HepG2 (cell line): Measurements from ENCODE around the gene APOL4. TPM values are rescaled to one million over a fixed set of nuclear protein-coding genes. Genes with fewer than 3 reads are reported as not detected.

Experiments used
- ATAC-seq: fragments of 200-7000 bp; cut with Tn5 transposase; 3 replicates; pipeline ENCODE4 v1.9.1; 2020; ENCODE audit warnings: mild to moderate bottlenecking, moderate library complexity
- BruUV-seq: library from RNA; stranded (reverse); fragments of 400-500 nt; replicated peaks from 2 replicates; lab custom pipeline; 2021; lab: Mats Ljungman, UMichigan
- CTCF ChIA-PET: fragments of 300-600 bp; formaldehyde crosslinking; extraction: SDS; loops from one replicate; lab custom pipeline; 2021; ENCODE audit warnings: low total read pairs, inconsistent platforms, low intra/inter-chr PET ratio; lab: Yijun Ruan, JAX
- POLR2A ChIA-PET: fragments of 350-600 bp; sonication (Branson Sonifier 250); formaldehyde crosslinking; loops from one replicate; lab custom pipeline; 2020; ENCODE audit warnings: antibody characterized with exemption, inconsistent platforms; lab: Yijun Ruan, JAX
- DNase-seq: peaks from one replicate; pipeline ENCODE4 v3.0.0-alpha.2; 2015; ENCODE audit warnings: low spot score
- FAIRE-seq: peaks from 3 replicates; lab custom pipeline; 2011; peaks lifted over from hg19 to GRCh38; lab: Jason Lieb, UNC
- H2AFZ ChIP-seq: one replicate; pipeline ENCODE4 v1.6.1; 2011; ENCODE audit warnings: low read length, inconsistent platforms
- H3K27ac ChIP-seq: fragments of 300-600 bp; 3 replicates; pipeline ENCODE4 v1.8.0; 2011; ENCODE audit warnings: mixed run types, mild to moderate bottlenecking, mixed read lengths, low read length, inconsistent platforms; ENCODE audit not compliant: insufficient read depth; ENCODE audit errors: extremely low read length
- H3K27me3 ChIP-seq, 2 experiments: fragments of 200-600 bp in 1 of 2; 2 replicates in 1 of 2; 3 replicates in 1 of 2; pipeline versions ENCODE4 v1.6.0 to v1.8.0; 2011; ENCODE audit warnings: low read length in 2 of 2, mild to moderate bottlenecking in 2 of 2, moderate library complexity in 2 of 2, inconsistent platforms in 1 of 2; ENCODE audit not compliant: insufficient read depth in 2 of 2, control insufficient read depth in 1 of 2
- H3K36me3 ChIP-seq, 2 experiments: fragments of 200-600 bp in 1 of 2; replicated peaks in 1 of 2; 2 replicates in 1 of 2; 3 replicates in 1 of 2; pipeline versions ENCODE4 v1.5.1 to v1.8.0; 2011; ENCODE audit warnings: low read length in 2 of 2, inconsistent platforms in 1 of 2; ENCODE audit not compliant: insufficient read depth in 2 of 2, control insufficient read depth in 1 of 2
- H3K4me1 ChIP-seq: 2 replicates; pipeline ENCODE4 v1.5.1; 2012; ENCODE audit warnings: low read length, inconsistent platforms; ENCODE audit not compliant: insufficient read depth
- H3K4me2 ChIP-seq: 2 replicates; pipeline ENCODE4 v1.6.0; 2011; ENCODE audit warnings: low read depth, low read length, inconsistent platforms
- H3K4me3 ChIP-seq, 3 experiments: fragments of 200-600 bp in 1 of 3; sonication (generic), shearing (Covaris generic) in 1 of 3; replicated peaks in 1 of 3; 2 replicates each; pipeline ENCODE4 v1.5.1; 2011 to 2016; ENCODE audit warnings: low read length in 3 of 3, inconsistent platforms in 2 of 3, low read depth in 2 of 3, mild to moderate bottlenecking in 2 of 3, control low read depth in 1 of 3, mixed read lengths in 1 of 3; ENCODE audit not compliant: insufficient read depth in 1 of 3
- H3K79me2 ChIP-seq: one replicate; pipeline ENCODE4 v1.6.1; 2011; ENCODE audit warnings: low read length, inconsistent platforms; ENCODE audit not compliant: insufficient read depth
- H3K9ac ChIP-seq: 2 replicates; pipeline ENCODE4 v1.6.0; 2011; ENCODE audit warnings: mild to moderate bottlenecking, low read depth, low read length, inconsistent platforms; ENCODE audit not compliant: insufficient read depth
- H3K9me3 ChIP-seq: 2 replicates; pipeline ENCODE4 v1.5.1; 2012; ENCODE audit warnings: mild to moderate bottlenecking, low read length
- H4K20me1 ChIP-seq: 2 replicates; pipeline ENCODE4 v1.6.0; 2011; ENCODE audit warnings: inconsistent platforms, mild to moderate bottlenecking, low read length, moderate library complexity; ENCODE audit not compliant: insufficient read depth
- EED ChIP-seq: sonication (generic); formaldehyde crosslinking; IDR thresholded peaks from 2 replicates; pipeline ENCODE4 v1.5.0; 2020; ENCODE audit warnings: mild to moderate bottlenecking, missing genetic modification reagents
- FOXK1 ChIP-seq: sonication (generic); formaldehyde crosslinking; IDR thresholded peaks from 2 replicates; pipeline ENCODE4 v1.4.0; 2020; ENCODE audit warnings: low read depth, missing genetic modification reagents, borderline replicate concordance
- JUND ChIP-seq: sonication (generic); formaldehyde crosslinking; IDR thresholded peaks from 2 replicates; pipeline ENCODE4 v1.8.0; 2022; ENCODE audit warnings: mild to moderate bottlenecking, missing genetic modification reagents
- MZF1 ChIP-seq: sonication (generic); formaldehyde crosslinking; IDR thresholded peaks from 2 replicates; pipeline ENCODE4 v1.8.1; 2023; ENCODE audit warnings: mild to moderate bottlenecking, missing genetic modification reagents, borderline replicate concordance
- TBX2 ChIP-seq: sonication (generic); formaldehyde crosslinking; IDR thresholded peaks from 2 replicates; pipeline ENCODE4 v1.5.0; 2020; ENCODE audit warnings: missing genetic modification reagents, mild to moderate bottlenecking, borderline replicate concordance
- ZFP36 ChIP-seq: fragments of 150-350 bp; IDR thresholded peaks from 2 replicates; pipeline ENCODE4 v1.6.1; 2018; ENCODE audit warnings: borderline replicate concordance, low read length, low read depth; ENCODE audit not compliant: partially characterized antibody
- ZMYM3 ChIP-seq: sonication (generic); formaldehyde crosslinking; IDR thresholded peaks from 2 replicates; pipeline ENCODE4 v1.5.1; 2020; ENCODE audit warnings: mild to moderate bottlenecking, missing genetic modification reagents
- ZMYM4 ChIP-seq: sonication (generic); formaldehyde crosslinking; IDR thresholded peaks from 2 replicates; pipeline ENCODE4 v1.8.1; 2023; ENCODE audit warnings: mild to moderate bottlenecking, missing genetic modification reagents
- ZNF12 ChIP-seq: sonication (generic); formaldehyde crosslinking; IDR thresholded peaks from 2 replicates; pipeline ENCODE4 v1.5.0; 2020; ENCODE audit warnings: missing genetic modification reagents
- whole genome bisulfite sequencing: methylation state at CpG from one replicate; pipeline ENCODE4 v1.1.6; 2017; ENCODE audit warnings: low lambda C conversion rate; 5-methylcytosine and 5-hydroxymethylcytosine counted together
- in situ Hi-C: cut with HindIII; loops from 2 replicates; pipeline ENCODE4 v1.10.0; 2017; ENCODE audit warnings: low pct_unique_long_range_greater_than_20kb; ENCODE audit not compliant: extremely low pct_ligation_motif_present
- intact Hi-C: fragments of 100-400 bp; cut with micrococcal nuclease; formaldehyde crosslinking; loops from one replicate; pipeline ENCODE4 v1.10.0; 2022; ENCODE audit not compliant: unreplicated experiment
- polyA plus RNA-seq, 8 experiments: library from polyadenylated mRNA; depleted of rRNA in 3 of 8; stranded (reverse) in 7 of 8; unstranded in 1 of 8; fragments of >200 nt; fragmentation: Illumina TruSeq in 4 of 8; extraction: Trizol in 4 of 8; gene quantifications; 2 replicates each; pipeline versions ENCODE4 v1.2.1 to v1.2.3, GENCODE V29; 2011 to 2016; ENCODE audit warnings: low read depth in 4 of 8, missing spikeins in 1 of 8, mixed read lengths in 1 of 8; ENCODE audit not compliant: insufficient read depth in 1 of 8
- total RNA-seq, 5 experiments: library from RNA; depleted of rRNA; stranded (reverse); fragments of >200 nt; fragmentation: Illumina TruSeq; extraction: Trizol; gene quantifications; 2 replicates each; pipeline ENCODE4 v1.2.3, GENCODE V29; 2016; ENCODE audit warnings: low read depth in 1 of 5
- TF ChIP-seq, protein P1 (sequence below): sonication (generic); formaldehyde crosslinking; IDR thresholded peaks from 2 replicates; pipeline ENCODE4 v1.4.0; 2020; ENCODE audit warnings: missing genetic modification reagents, borderline replicate concordance
- TF ChIP-seq, protein P2 (sequence below): sonication (generic); formaldehyde crosslinking; IDR thresholded peaks from 2 replicates; pipeline ENCODE4 v1.5.0; 2020; ENCODE audit warnings: missing genetic modification reagents
- TF ChIP-seq, protein P3 (sequence below): sonication (generic); formaldehyde crosslinking; IDR thresholded peaks from 2 replicates; pipeline ENCODE4 v1.4.0; 2020; ENCODE audit warnings: mild to moderate bottlenecking, low read depth, missing genetic modification reagents
- TF ChIP-seq, protein P4 (sequence below): sonication (generic); formaldehyde crosslinking; IDR thresholded peaks from 2 replicates; pipeline ENCODE4 v1.5.1; 2020; ENCODE audit warnings: missing genetic modification reagents, mild to moderate bottlenecking, borderline replicate concordance
- TF ChIP-seq, protein P5 (sequence below): sonication (generic); formaldehyde crosslinking; IDR thresholded peaks from 2 replicates; pipeline ENCODE4 v1.4.0; 2020; ENCODE audit warnings: missing genetic modification reagents
- TF ChIP-seq, protein P6 (sequence below): sonication (generic); formaldehyde crosslinking; IDR thresholded peaks from 2 replicates; pipeline ENCODE4 v1.4.0; 2020; ENCODE audit warnings: missing genetic modification reagents

The APOL4 gene
- total and polyA plus RNA-seq, 2 of the 13 experiments (the other 11 are each of a cell fraction or from before 2014, with no cell fraction given), result 0.77 to 2.8 TPM

DNA sequence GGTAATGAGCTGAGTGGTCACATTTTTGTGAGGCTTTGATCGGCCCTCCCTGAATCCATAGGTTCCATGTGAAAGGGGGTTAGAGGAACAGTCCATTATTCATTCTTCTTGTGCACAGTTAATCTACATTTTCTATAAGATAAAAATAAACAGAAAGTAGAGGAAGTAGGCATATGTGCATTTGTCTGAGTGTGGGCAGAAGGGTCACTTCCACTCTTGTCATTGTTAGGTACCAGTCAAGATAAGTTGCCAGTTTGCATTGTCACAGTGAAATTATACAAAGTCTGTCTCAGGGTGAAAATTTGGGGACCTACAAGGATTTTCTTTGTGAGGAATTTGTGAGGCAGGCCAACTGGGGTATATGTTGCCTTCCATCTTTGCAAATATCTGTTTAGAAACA, 4.6 kb upstream of the APOL4 start:
- POLR2A ChIA-PET, result no interaction called here
- no TSS peak for BruUV-seq
- intact Hi-C loops (no loop called here), in situ Hi-C loops (no loop called here)
- DNase-seq, result no peak
- Histone ChIP-seq H4K20me1 (no peaks in the 10 kb centered on the region), H3K4me2 (no peak overlapping the region), H2AFZ (no peak overlapping the region), H3K27me3 (no peaks in the 10 kb centered on the region; a peak in 1 of 5 replicates), H3K9me3 (no peaks in the 10 kb centered on the region), H3K4me3 (no peak overlapping the region), H3K79me2 (no peaks in the 10 kb centered on the region), H3K27ac (no peak overlapping the region), H3K36me3 (no peaks in the 10 kb centered on the region), H3K9ac (no peak overlapping the region), H3K4me1 (peaks cover 85% of the 10 kb centered on the region)
- no peak for ATAC-seq
- FAIRE-seq, result no peak
- CTCF ChIA-PET, result no interaction called here
- WGBS, result 65% methylated on average over 1 of the region's 1 CpG
- TF ChIP-seq ZFP36 (no peak), FOXK1 (CRISPR knock-in tag) (no peak), JUND (no peak), TBX2 (CRISPR knock-in tag) (no peak), EED (CRISPR knock-in tag) (no peak), MZF1 (CRISPR knock-in tag) (no peak), ZMYM4 (CRISPR knock-in tag) (no peak), ZMYM3 (CRISPR knock-in tag) (no peak), ZNF12 (no peak)
- TF ChIP-seq, protein P1, sequence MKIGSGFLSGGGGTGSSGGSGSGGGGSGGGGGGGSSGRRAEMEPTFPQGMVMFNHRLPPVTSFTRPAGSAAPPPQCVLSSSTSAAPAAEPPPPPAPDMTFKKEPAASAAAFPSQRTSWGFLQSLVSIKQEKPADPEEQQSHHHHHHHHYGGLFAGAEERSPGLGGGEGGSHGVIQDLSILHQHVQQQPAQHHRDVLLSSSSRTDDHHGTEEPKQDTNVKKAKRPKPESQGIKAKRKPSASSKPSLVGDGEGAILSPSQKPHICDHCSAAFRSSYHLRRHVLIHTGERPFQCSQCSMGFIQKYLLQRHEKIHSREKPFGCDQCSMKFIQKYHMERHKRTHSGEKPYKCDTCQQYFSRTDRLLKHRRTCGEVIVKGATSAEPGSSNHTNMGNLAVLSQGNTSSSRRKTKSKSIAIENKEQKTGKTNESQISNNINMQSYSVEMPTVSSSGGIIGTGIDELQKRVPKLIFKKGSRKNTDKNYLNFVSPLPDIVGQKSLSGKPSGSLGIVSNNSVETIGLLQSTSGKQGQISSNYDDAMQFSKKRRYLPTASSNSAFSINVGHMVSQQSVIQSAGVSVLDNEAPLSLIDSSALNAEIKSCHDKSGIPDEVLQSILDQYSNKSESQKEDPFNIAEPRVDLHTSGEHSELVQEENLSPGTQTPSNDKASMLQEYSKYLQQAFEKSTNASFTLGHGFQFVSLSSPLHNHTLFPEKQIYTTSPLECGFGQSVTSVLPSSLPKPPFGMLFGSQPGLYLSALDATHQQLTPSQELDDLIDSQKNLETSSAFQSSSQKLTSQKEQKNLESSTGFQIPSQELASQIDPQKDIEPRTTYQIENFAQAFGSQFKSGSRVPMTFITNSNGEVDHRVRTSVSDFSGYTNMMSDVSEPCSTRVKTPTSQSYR (CRISPR knock-in tag), result no peak
- TF ChIP-seq, protein P2, sequence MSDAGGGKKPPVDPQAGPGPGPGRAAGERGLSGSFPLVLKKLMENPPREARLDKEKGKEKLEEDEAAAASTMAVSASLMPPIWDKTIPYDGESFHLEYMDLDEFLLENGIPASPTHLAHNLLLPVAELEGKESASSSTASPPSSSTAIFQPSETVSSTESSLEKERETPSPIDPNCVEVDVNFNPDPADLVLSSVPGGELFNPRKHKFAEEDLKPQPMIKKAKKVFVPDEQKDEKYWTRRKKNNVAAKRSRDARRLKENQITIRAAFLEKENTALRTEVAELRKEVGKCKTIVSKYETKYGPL, result no peak
- TF ChIP-seq, protein P3, sequence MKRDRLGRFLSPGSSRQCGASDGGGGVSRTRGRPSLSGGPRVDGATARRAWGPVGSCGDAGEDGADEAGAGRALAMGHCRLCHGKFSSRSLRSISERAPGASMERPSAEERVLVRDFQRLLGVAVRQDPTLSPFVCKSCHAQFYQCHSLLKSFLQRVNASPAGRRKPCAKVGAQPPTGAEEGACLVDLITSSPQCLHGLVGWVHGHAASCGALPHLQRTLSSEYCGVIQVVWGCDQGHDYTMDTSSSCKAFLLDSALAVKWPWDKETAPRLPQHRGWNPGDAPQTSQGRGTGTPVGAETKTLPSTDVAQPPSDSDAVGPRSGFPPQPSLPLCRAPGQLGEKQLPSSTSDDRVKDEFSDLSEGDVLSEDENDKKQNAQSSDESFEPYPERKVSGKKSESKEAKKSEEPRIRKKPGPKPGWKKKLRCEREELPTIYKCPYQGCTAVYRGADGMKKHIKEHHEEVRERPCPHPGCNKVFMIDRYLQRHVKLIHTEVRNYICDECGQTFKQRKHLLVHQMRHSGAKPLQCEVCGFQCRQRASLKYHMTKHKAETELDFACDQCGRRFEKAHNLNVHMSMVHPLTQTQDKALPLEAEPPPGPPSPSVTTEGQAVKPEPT (CRISPR knock-in tag), result no peak
- TF ChIP-seq, protein P4, sequence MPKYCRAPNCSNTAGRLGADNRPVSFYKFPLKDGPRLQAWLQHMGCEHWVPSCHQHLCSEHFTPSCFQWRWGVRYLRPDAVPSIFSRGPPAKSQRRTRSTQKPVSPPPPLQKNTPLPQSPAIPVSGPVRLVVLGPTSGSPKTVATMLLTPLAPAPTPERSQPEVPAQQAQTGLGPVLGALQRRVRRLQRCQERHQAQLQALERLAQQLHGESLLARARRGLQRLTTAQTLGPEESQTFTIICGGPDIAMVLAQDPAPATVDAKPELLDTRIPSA (CRISPR knock-in tag), result no peak
- TF ChIP-seq, protein P5, sequence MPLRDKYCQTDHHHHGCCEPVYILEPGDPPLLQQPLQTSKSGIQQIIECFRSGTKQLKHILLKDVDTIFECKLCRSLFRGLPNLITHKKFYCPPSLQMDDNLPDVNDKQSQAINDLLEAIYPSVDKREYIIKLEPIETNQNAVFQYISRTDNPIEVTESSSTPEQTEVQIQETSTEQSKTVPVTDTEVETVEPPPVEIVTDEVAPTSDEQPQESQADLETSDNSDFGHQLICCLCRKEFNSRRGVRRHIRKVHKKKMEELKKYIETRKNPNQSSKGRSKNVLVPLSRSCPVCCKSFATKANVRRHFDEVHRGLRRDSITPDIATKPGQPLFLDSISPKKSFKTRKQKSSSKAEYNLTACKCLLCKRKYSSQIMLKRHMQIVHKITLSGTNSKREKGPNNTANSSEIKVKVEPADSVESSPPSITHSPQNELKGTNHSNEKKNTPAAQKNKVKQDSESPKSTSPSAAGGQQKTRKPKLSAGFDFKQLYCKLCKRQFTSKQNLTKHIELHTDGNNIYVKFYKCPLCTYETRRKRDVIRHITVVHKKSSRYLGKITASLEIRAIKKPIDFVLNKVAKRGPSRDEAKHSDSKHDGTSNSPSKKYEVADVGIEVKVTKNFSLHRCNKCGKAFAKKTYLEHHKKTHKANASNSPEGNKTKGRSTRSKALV (CRISPR knock-in tag), result no peak
- TF ChIP-seq, protein P6, sequence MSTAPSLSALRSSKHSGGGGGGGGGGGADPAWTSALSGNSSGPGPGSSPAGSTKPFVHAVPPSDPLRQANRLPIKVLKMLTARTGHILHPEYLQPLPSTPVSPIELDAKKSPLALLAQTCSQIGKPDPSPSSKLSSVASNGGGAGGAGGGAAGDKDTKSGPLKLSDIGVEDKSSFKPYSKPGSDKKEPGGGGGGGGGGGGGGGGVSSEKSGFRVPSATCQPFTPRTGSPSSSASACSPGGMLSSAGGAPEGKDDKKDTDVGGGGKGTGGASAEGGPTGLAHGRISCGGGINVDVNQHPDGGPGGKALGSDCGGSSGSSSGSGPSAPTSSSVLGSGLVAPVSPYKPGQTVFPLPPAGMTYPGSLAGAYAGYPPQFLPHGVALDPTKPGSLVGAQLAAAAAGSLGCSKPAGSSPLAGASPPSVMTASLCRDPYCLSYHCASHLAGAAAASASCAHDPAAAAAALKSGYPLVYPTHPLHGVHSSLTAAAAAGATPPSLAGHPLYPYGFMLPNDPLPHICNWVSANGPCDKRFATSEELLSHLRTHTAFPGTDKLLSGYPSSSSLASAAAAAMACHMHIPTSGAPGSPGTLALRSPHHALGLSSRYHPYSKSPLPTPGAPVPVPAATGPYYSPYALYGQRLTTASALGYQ, result no peak
